Measurements from ENCODE around the gene LRRC8D.

DNA sequence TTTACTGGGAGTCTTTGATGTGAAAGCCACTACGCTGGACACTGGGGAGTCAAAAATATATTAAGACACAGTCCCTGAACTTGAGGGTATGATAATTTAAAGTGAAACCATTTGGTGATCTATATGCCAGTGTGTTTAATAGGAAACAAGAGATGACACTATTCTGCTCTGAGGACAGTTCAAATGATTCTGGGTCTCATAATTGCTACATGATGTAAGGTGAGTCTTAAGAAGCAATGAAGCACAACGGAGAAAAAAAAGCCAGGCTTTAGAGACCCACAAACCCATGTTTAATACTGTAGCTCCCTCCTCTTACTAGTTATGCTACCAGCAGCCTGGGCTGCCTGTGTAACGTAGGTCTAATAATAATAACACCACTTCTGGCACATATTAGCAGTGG is 14.2 kb upstream of the LRRC8D start:
- TF ChIP-seq, protein P1, sequence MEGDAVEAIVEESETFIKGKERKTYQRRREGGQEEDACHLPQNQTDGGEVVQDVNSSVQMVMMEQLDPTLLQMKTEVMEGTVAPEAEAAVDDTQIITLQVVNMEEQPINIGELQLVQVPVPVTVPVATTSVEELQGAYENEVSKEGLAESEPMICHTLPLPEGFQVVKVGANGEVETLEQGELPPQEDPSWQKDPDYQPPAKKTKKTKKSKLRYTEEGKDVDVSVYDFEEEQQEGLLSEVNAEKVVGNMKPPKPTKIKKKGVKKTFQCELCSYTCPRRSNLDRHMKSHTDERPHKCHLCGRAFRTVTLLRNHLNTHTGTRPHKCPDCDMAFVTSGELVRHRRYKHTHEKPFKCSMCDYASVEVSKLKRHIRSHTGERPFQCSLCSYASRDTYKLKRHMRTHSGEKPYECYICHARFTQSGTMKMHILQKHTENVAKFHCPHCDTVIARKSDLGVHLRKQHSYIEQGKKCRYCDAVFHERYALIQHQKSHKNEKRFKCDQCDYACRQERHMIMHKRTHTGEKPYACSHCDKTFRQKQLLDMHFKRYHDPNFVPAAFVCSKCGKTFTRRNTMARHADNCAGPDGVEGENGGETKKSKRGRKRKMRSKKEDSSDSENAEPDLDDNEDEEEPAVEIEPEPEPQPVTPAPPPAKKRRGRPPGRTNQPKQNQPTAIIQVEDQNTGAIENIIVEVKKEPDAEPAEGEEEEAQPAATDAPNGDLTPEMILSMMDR (IDR thresholded peaks at IDR 0.05) = no peak
- TF ChIP-seq EP300 (IDR thresholded peaks at IDR 0.05) = no peak

All from ovary (tissue), 3 donors.